Activated T-helper 17 cell treated with anti-CD3 and anti-CD28 coated beads, Interleukin-2, amount 50 U/mL, for 72 hours (primary cell): Measurements from ENCODE around the gene MYLK4. TPM values are rescaled to one million over a fixed set of nuclear protein-coding genes. Genes with fewer than 3 reads are reported as not detected.
A peak's percentile ranks its signal among the peaks of the same experiment; 100 is the strongest.

Experiments used
- ATAC-seq: fragments of 150-1000 bp; cut with Tn5 transposase; replicated peaks from 2 replicates; pipeline ENCODE4 v1.10.0; 2021; ENCODE audit warnings: mild to moderate bottlenecking, moderate library complexity
- H3K27ac Mint-ChIP-seq: one replicate; pipeline ENCODE4 v1.8.0; 2022; ENCODE audit warnings: mixed read lengths
- H3K27me3 Mint-ChIP-seq: one replicate; pipeline ENCODE4 v1.8.0; 2022; ENCODE audit warnings: mixed read lengths
- H3K36me3 Mint-ChIP-seq: one replicate; pipeline ENCODE4 v1.8.0; 2022; ENCODE audit warnings: low read depth, mild to moderate bottlenecking, mixed read lengths
- H3K4me1 Mint-ChIP-seq: one replicate; pipeline ENCODE4 v1.8.0; 2022; ENCODE audit warnings: mixed read lengths
- H3K4me3 Mint-ChIP-seq: one replicate; pipeline ENCODE4 v1.8.0; 2022; ENCODE audit warnings: mild to moderate bottlenecking, mixed read lengths
- H3K9me3 Mint-ChIP-seq: one replicate; pipeline ENCODE4 v1.8.0; 2022; ENCODE audit warnings: mixed read lengths
- total RNA-seq, 2 donors: library from RNA; stranded (reverse); gene quantifications; one replicate each; pipeline ENCODE4 v1.2.3, GENCODE V29; 2022

MYLK4 gene
- under 1 TPM; 0.21 to 0.28 TPM for total RNA-seq

- Mint-ChIP-seq H3K4me1 (no peaks in the 10 kb centered on the region), H3K9me3 (no peaks in the 10 kb centered on the region), H3K4me3 (no peak within 1 kb of the TSS), H3K27ac (no peak within 1 kb of the TSS), H3K36me3 (no peaks in the 10 kb centered on the region), H3K27me3 (peaks cover 14% of the 10 kb centered on the region)
- no peak for ATAC-seq
Measured at GRCh38 chr6:2750832-2751231, at the start of gene MYLK4. TSS of gene MYLK4 (minus strand) at chr6:2750922. CDS start at chr6:2749294, 1,628 bp downstream.

GRCh38 chr6:2799936-2800527 lies 49.3 kb upstream of the MYLK4 start:
- H3K4me1 Mint-ChIP-seq, result peaks cover 20% of the 10 kb centered on the region
- no peaks in the 10 kb centered on the region for H3K9me3 Mint-ChIP-seq
- no peaks in the 10 kb centered on the region for H3K27me3 Mint-ChIP-seq
- peaks cover 5% of the 10 kb centered on the region for H3K36me3 Mint-ChIP-seq
- ATAC-seq, result peak; percentile 90
- peak overlapping the region; percentile 1 for H3K27ac Mint-ChIP-seq
- H3K4me3 Mint-ChIP-seq, result no peak overlapping the region

- Mint-ChIP-seq H3K9me3 (no peaks in the 10 kb centered on the region), H3K36me3 (peaks cover 5% of the 10 kb centered on the region), H3K27me3 (no peaks in the 10 kb centered on the region), H3K4me3 (no peak overlapping the region), H3K4me1 (peaks cover 24% of the 10 kb centered on the region), H3K27ac (no peak overlapping the region)
- ATAC-seq, result no peak
Measured at GRCh38 chr6:2798586-2799134, 47.9 kb upstream of the MYLK4 start.

- Mint-ChIP-seq H3K9me3 (no peaks in the 10 kb centered on the region), H3K36me3 (peaks cover 5% of the 10 kb centered on the region), H3K4me3 (no peak overlapping the region), H3K27ac (no peak overlapping the region), H3K4me1 (peaks cover 32% of the 10 kb centered on the region), H3K27me3 (no peaks in the 10 kb centered on the region)
- no peak for ATAC-seq
Measured at GRCh38 chr6:2797564-2798031, 46.9 kb upstream of the MYLK4 start.

GRCh38 chr6:2796861-2797260 lies 46.1 kb upstream of the MYLK4 start:
- Mint-ChIP-seq H3K4me1 (peaks cover 34% of the 10 kb centered on the region), H3K9me3 (no peaks in the 10 kb centered on the region), H3K4me3 (no peak overlapping the region), H3K27ac (peak overlapping the region; percentile 44), H3K27me3 (no peaks in the 10 kb centered on the region), H3K36me3 (peaks cover 5% of the 10 kb centered on the region)
- no peak for ATAC-seq

GRCh38 chr6:2795956-2796355 lies 45.2 kb upstream of the MYLK4 start:
- ATAC-seq, result no peak
- H3K4me1 Mint-ChIP-seq, result peaks cover 40% of the 10 kb centered on the region
- no peak overlapping the region for H3K4me3 Mint-ChIP-seq
- H3K36me3 Mint-ChIP-seq, result peaks cover 5% of the 10 kb centered on the region
- no peaks in the 10 kb centered on the region for H3K27me3 Mint-ChIP-seq
- no peaks in the 10 kb centered on the region for H3K9me3 Mint-ChIP-seq
- no peak overlapping the region for H3K27ac Mint-ChIP-seq

GRCh38 chr6:2795162-2795561 lies 44.4 kb upstream of the MYLK4 start:
- no peak overlapping the region for H3K27ac Mint-ChIP-seq
- peaks cover 5% of the 10 kb centered on the region for H3K36me3 Mint-ChIP-seq
- ATAC-seq, result no peak
- no peaks in the 10 kb centered on the region for H3K27me3 Mint-ChIP-seq
- no peaks in the 10 kb centered on the region for H3K9me3 Mint-ChIP-seq
- H3K4me1 Mint-ChIP-seq, result peaks cover 37% of the 10 kb centered on the region
- H3K4me3 Mint-ChIP-seq, result no peak overlapping the region

GRCh38 chr6:2794171-2794730 lies 43.5 kb upstream of the MYLK4 start:
- no peaks in the 10 kb centered on the region for H3K9me3 Mint-ChIP-seq
- peak overlapping the region; percentile 40 for H3K27ac Mint-ChIP-seq
- H3K36me3 Mint-ChIP-seq, result peaks cover 5% of the 10 kb centered on the region
- no peak for ATAC-seq
- H3K4me1 Mint-ChIP-seq, result peaks cover 28% of the 10 kb centered on the region
- H3K27me3 Mint-ChIP-seq, result no peaks in the 10 kb centered on the region
- H3K4me3 Mint-ChIP-seq, result peak overlapping the region; percentile 45

GRCh38 chr6:2793534-2794151 lies 42.9 kb upstream of the MYLK4 start:
- ATAC-seq, result peak; percentile 78
- peak overlapping the region; percentile 40 for H3K27ac Mint-ChIP-seq
- peaks cover 28% of the 10 kb centered on the region for H3K4me1 Mint-ChIP-seq
- H3K36me3 Mint-ChIP-seq, result peaks cover 5% of the 10 kb centered on the region
- peak overlapping the region; percentile 45 for H3K4me3 Mint-ChIP-seq
- H3K27me3 Mint-ChIP-seq, result no peaks in the 10 kb centered on the region
- no peaks in the 10 kb centered on the region for H3K9me3 Mint-ChIP-seq

- H3K9me3 Mint-ChIP-seq, result no peaks in the 10 kb centered on the region
- H3K4me1 Mint-ChIP-seq, result peaks cover 24% of the 10 kb centered on the region
- ATAC-seq, result no peak
- H3K27me3 Mint-ChIP-seq, result no peaks in the 10 kb centered on the region
- H3K27ac Mint-ChIP-seq, result no peak overlapping the region
- H3K4me3 Mint-ChIP-seq, result no peak overlapping the region
- peaks cover 12% of the 10 kb centered on the region for H3K36me3 Mint-ChIP-seq
Measured at GRCh38 chr6:2792330-2793110, 41.8 kb upstream of the MYLK4 start.

GRCh38 chr6:2791450-2791974 lies 40.8 kb upstream of the MYLK4 start:
- H3K27ac Mint-ChIP-seq, result peak overlapping the region; percentile 10
- no peaks in the 10 kb centered on the region for H3K27me3 Mint-ChIP-seq
- H3K9me3 Mint-ChIP-seq, result no peaks in the 10 kb centered on the region
- H3K36me3 Mint-ChIP-seq, result peaks cover 14% of the 10 kb centered on the region
- H3K4me3 Mint-ChIP-seq, result peak overlapping the region; percentile 1
- ATAC-seq, result no peak
- peaks cover 19% of the 10 kb centered on the region for H3K4me1 Mint-ChIP-seq

GRCh38 chr6:2790588-2791449 lies 40.1 kb upstream of the MYLK4 start:
- H3K27me3 Mint-ChIP-seq, result no peaks in the 10 kb centered on the region
- H3K27ac Mint-ChIP-seq, result peak overlapping the region; percentile 10
- peak; percentile 79 for ATAC-seq
- H3K9me3 Mint-ChIP-seq, result no peaks in the 10 kb centered on the region
- H3K36me3 Mint-ChIP-seq, result peaks cover 21% of the 10 kb centered on the region
- H3K4me1 Mint-ChIP-seq, result peaks cover 19% of the 10 kb centered on the region
- H3K4me3 Mint-ChIP-seq, result peak overlapping the region; percentile 1

- Mint-ChIP-seq H3K9me3 (no peaks in the 10 kb centered on the region), H3K4me3 (no peak overlapping the region), H3K27ac (no peak overlapping the region), H3K36me3 (peaks cover 61% of the 10 kb centered on the region), H3K27me3 (no peaks in the 10 kb centered on the region), H3K4me1 (peaks cover 7% of the 10 kb centered on the region)
- no peak for ATAC-seq
Measured at GRCh38 chr6:2786269-2786668, 35.5 kb upstream of the MYLK4 start.
